ENCODE results near the gene RPL9. TPM values are rescaled to one million over a fixed set of nuclear protein-coding genes. Genes with fewer than 3 reads are reported as not detected.

Gene RPL9
- total RNA-seq, 1 experiment from 2014 or later, result 386 TPM

DNA sequence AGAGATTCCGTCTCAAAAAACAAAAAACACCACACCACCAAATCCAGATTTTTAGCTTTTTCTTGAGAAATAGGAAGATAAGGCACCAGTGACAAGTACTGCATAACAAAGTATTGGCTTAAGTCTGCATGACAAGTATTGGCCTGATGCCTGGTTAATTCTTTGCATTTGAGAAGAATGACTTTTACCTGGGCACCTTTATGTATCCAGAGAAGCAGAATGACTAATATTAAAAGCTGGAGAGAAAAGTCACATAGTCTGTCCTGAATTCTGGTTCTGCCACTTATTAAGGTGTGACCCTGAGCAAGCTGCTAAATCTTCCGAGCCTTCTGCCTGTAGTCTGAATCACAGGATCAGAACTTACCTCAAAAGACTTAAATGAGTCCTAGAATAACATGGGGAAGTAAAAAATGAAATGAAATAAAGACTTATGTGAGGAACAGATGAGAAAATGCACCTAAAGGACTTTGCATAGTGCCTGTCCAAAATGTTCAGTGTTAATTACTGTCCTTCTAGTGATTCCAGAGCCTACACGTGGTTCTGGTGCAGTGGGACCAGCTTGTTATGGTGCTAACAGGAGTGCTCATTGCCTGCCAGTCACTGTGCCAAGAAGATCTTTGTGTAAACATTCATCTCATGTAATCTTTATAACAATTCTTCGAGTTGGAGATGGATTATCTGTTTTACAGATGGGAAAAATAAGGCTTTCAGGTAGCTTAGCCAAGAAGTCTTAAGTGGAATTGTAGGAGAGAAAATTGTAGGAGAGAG lies 36.9 kb upstream of the RPL9 start:
- no TSS peak for BruUV-seq (replicated peaks)
- no peak for DNase-seq (ENCODE audit: low read depth, low spot score)
- H3K36me3 ChIP-seq (ENCODE audit: control insufficient read depth, insufficient read depth, low read length), result peaks cover 16% of the 10 kb centered on the region; the same call in 1 of the 2 replicates
- no peak overlapping the region for H3K4me3 ChIP-seq (ENCODE audit: low read depth in 2 of 2, low read length in 2 of 2)
- no peaks in the 10 kb centered on the region for H3K27me3 ChIP-seq (ENCODE audit: control insufficient read depth, insufficient read depth, low read length)
- TF ChIP-seq POLR2AphosphoS5 (IDR thresholded peaks at IDR 0.05; ENCODE audit: low read depth, low read length), result peak; percentile 61; the same call in 1 of the 2 replicates
- TF ChIP-seq TCF7L2 (IDR thresholded peaks at IDR 0.05; ENCODE audit: low read depth, low read length), result no peak
- in situ Hi-C loops (cut with HindIII; ENCODE audit: low pct_unique_long_range_greater_than_20kb, low sequenced_read_pairs), result no loop called here
- no peaks in the 10 kb centered on the region for H3K9me3 ChIP-seq (ENCODE audit: control insufficient read depth, insufficient read depth, low read depth, low read length)
- H3K27ac ChIP-seq (ENCODE audit: low read length), result no peak overlapping the region
- peak; percentile 53 for ATAC-seq
- CTCF ChIA-PET, result no interaction called here
- peaks cover 7% of the 10 kb centered on the region; the same call in 1 of the 2 replicates for H3K4me1 ChIP-seq (ENCODE audit: control insufficient read depth, insufficient read depth, low read length)
- intact Hi-C loops (cut with micrococcal nuclease; ENCODE audit: unreplicated experiment), result no loop called here
- POLR2A ChIA-PET, result interaction anchor here (0.6 kb wide), 1 partner anchor 64 kb away, joined by 6 read pairs; no protein-coding TSS in a partner anchor

DNA sequence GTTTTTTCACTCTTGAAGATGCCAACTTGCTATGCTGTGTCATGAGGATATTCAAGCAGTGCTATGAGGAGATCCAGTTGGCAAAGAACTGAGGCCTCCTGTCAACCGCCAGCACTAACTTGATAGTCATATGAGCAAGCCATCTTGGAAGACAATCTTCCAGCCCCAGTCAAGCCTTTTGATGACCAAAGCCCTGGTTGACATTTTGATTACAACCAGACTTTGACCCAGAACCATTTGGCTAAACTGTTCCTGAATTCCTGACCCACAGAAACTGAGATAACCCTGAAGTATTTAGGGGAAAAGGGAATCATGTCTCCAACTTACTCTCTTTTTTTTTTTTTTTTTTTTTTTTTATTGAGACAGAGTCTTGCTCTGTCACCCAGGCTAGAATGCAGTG lies 35.6 kb upstream of the RPL9 start:
- ChIA-PET POLR2A (no interaction called here), CTCF (no interaction called here)
- DNase-seq (ENCODE audit: low read depth, low spot score) (no peak), ATAC-seq (no peak)
- H3K9me3 ChIP-seq (ENCODE audit: control insufficient read depth, insufficient read depth, low read depth, low read length), result no peaks in the 10 kb centered on the region
- H3K4me3 ChIP-seq (ENCODE audit: low read depth in 2 of 2, low read length in 2 of 2), result no peak overlapping the region
- H3K36me3 ChIP-seq (ENCODE audit: control insufficient read depth, insufficient read depth, low read length), result peaks cover 13% of the 10 kb centered on the region; the same call in 1 of the 2 replicates
- in situ Hi-C loops (cut with HindIII; ENCODE audit: low pct_unique_long_range_greater_than_20kb, low sequenced_read_pairs) (no loop called here), intact Hi-C loops (cut with micrococcal nuclease; ENCODE audit: unreplicated experiment) (no loop called here)
- TF ChIP-seq TCF7L2 (IDR thresholded peaks at IDR 0.05; ENCODE audit: low read depth, low read length), result no peak
- TF ChIP-seq, protein P1, sequence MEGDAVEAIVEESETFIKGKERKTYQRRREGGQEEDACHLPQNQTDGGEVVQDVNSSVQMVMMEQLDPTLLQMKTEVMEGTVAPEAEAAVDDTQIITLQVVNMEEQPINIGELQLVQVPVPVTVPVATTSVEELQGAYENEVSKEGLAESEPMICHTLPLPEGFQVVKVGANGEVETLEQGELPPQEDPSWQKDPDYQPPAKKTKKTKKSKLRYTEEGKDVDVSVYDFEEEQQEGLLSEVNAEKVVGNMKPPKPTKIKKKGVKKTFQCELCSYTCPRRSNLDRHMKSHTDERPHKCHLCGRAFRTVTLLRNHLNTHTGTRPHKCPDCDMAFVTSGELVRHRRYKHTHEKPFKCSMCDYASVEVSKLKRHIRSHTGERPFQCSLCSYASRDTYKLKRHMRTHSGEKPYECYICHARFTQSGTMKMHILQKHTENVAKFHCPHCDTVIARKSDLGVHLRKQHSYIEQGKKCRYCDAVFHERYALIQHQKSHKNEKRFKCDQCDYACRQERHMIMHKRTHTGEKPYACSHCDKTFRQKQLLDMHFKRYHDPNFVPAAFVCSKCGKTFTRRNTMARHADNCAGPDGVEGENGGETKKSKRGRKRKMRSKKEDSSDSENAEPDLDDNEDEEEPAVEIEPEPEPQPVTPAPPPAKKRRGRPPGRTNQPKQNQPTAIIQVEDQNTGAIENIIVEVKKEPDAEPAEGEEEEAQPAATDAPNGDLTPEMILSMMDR (IDR thresholded peaks at IDR 0.05), result no peak
- TF ChIP-seq POLR2AphosphoS5 (IDR thresholded peaks at IDR 0.05; ENCODE audit: low read depth, low read length), result no peak
- TF ChIP-seq, protein P2, sequence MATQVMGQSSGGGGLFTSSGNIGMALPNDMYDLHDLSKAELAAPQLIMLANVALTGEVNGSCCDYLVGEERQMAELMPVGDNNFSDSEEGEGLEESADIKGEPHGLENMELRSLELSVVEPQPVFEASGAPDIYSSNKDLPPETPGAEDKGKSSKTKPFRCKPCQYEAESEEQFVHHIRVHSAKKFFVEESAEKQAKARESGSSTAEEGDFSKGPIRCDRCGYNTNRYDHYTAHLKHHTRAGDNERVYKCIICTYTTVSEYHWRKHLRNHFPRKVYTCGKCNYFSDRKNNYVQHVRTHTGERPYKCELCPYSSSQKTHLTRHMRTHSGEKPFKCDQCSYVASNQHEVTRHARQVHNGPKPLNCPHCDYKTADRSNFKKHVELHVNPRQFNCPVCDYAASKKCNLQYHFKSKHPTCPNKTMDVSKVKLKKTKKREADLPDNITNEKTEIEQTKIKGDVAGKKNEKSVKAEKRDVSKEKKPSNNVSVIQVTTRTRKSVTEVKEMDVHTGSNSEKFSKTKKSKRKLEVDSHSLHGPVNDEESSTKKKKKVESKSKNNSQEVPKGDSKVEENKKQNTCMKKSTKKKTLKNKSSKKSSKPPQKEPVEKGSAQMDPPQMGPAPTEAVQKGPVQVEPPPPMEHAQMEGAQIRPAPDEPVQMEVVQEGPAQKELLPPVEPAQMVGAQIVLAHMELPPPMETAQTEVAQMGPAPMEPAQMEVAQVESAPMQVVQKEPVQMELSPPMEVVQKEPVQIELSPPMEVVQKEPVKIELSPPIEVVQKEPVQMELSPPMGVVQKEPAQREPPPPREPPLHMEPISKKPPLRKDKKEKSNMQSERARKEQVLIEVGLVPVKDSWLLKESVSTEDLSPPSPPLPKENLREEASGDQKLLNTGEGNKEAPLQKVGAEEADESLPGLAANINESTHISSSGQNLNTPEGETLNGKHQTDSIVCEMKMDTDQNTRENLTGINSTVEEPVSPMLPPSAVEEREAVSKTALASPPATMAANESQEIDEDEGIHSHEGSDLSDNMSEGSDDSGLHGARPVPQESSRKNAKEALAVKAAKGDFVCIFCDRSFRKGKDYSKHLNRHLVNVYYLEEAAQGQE (IDR thresholded peaks at IDR 0.05; ENCODE audit: insufficient read depth in 1 of 2, low read depth in 2 of 2, low read length in 1 of 2), result no peak
- TF ChIP-seq SIN3A (IDR thresholded peaks at IDR 0.05; ENCODE audit: borderline replicate concordance, insufficient read depth, low read depth, low read length), result no peak
- H3K27ac ChIP-seq (ENCODE audit: low read length), result no peak overlapping the region
- BruUV-seq (replicated peaks), result no TSS peak
- H3K4me1 ChIP-seq (ENCODE audit: control insufficient read depth, insufficient read depth, low read length), result peaks cover 7% of the 10 kb centered on the region; the same call in 1 of the 2 replicates
- no peaks in the 10 kb centered on the region for H3K27me3 ChIP-seq (ENCODE audit: control insufficient read depth, insufficient read depth, low read length)

DNA sequence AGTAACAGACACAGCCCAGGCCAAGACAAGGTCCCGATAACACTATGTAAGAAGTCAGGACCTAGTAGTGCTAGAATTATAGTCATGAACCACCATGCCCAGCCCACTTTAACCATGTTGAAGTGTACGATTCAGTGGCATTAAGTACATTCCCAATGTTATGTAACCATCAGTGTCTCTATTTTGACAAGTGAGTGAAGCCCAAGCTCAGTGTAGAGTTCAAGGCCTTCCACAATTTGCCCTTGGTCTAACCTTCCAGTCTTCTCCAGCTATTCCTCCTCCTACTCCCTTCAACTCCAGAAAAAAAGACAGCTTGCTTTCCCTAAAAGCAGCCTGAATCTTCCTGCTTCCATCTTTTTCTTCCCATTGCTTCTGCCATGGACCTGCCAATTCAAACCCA lies 31.6 kb upstream of the RPL9 start:
- POLR2A ChIA-PET, result no interaction called here
- BruUV-seq (replicated peaks), result no TSS peak
- in situ Hi-C loops (cut with HindIII; ENCODE audit: low pct_unique_long_range_greater_than_20kb, low sequenced_read_pairs), result no loop called here

More for the DNA sequence above, 31.6 kb upstream of the RPL9 start:
- H3K27me3 ChIP-seq (ENCODE audit: control insufficient read depth, insufficient read depth, low read length), result no peaks in the 10 kb centered on the region
- H3K36me3 ChIP-seq (ENCODE audit: control insufficient read depth, insufficient read depth, low read length), result no peaks in the 10 kb centered on the region
- CTCF ChIA-PET, result no interaction called here
- TF ChIP-seq TCF7L2 (IDR thresholded peaks at IDR 0.05; ENCODE audit: low read depth, low read length), result no peak
- TF ChIP-seq SIN3A (IDR thresholded peaks at IDR 0.05; ENCODE audit: borderline replicate concordance, insufficient read depth, low read depth, low read length), result no peak
- TF ChIP-seq, protein P2 (IDR thresholded peaks at IDR 0.05; ENCODE audit: insufficient read depth in 1 of 2, low read depth in 2 of 2, low read length in 1 of 2), result no peak
- no peak for TF ChIP-seq POLR2AphosphoS5 (IDR thresholded peaks at IDR 0.05; ENCODE audit: low read depth, low read length)
- TF ChIP-seq, protein P1 (IDR thresholded peaks at IDR 0.05), result no peak
- ATAC-seq (no peak), DNase-seq (ENCODE audit: low read depth, low spot score) (no peak)
- no peak overlapping the region for H3K4me3 ChIP-seq (ENCODE audit: low read depth in 2 of 2, low read length in 2 of 2)
- no peak overlapping the region for H3K27ac ChIP-seq (ENCODE audit: low read length)
- intact Hi-C loops (cut with micrococcal nuclease; ENCODE audit: unreplicated experiment), result no loop called here
- H3K9me3 ChIP-seq (ENCODE audit: control insufficient read depth, insufficient read depth, low read depth, low read length), result no peaks in the 10 kb centered on the region
- no peaks in the 10 kb centered on the region for H3K4me1 ChIP-seq (ENCODE audit: control insufficient read depth, insufficient read depth, low read length)

Data from Panc1 (cell line).